Gastroesophageal sphincter (tissue), 4 donors: ENCODE results near the gene SOX15. TPM values are rescaled to one million over a fixed set of nuclear protein-coding genes. Genes with fewer than 3 reads are reported as not detected.

ENCODE experiments used
- ATAC-seq: fragments of 150-250 bp; one replicate; pipeline ENCODE4 v1.9.1; 2016; ENCODE audit warnings: mild to moderate bottlenecking, moderate library complexity
- H3K27ac ChIP-seq, 4 donors: fragments of 200-600 bp; sonication (generic) in 3 of 4; 1 replicate in 3 of 4; 2 replicates in 1 of 4; pipeline ENCODE4 v1.5.1; 2016 to 2019
- H3K27me3 ChIP-seq: fragments of 200-600 bp; sonication (generic); one replicate; pipeline ENCODE4 v1.5.1; 2019
- H3K36me3 ChIP-seq, 2 donors: fragments of 200-600 bp; sonication (generic); one replicate each; pipeline ENCODE4 v1.5.1; 2019; ENCODE audit warnings: control low read depth in 1 of 2
- H3K4me1 ChIP-seq, 3 donors: fragments of 200-600 bp; sonication (generic); 1 replicate in 2 of 3; 2 replicates in 1 of 3; pipeline ENCODE4 v1.5.1; 2016 to 2019; ENCODE audit warnings: control low read depth in 2 of 3
- H3K4me3 ChIP-seq, 2 donors: fragments of 200-600 bp; sonication (generic); one replicate each; pipeline ENCODE4 v1.5.1; 2019; ENCODE audit warnings: mild to moderate bottlenecking in 1 of 2, moderate library complexity in 1 of 2
- H3K9me3 ChIP-seq, 3 donors: fragments of 200-600 bp; sonication (generic); one replicate each; pipeline ENCODE4 v1.5.1; 2017 to 2019; ENCODE audit warnings: control low read depth in 2 of 3
- EP300 ChIP-seq: sonication (generic); formaldehyde crosslinking; IDR thresholded peaks from one replicate; pipeline ENCODE4 v1.6.1; 2017; ENCODE audit warnings: antibody characterized with exemption, mild to moderate bottlenecking
- POLR2A ChIP-seq, 2 donors: fragments of 450-650 bp; IDR thresholded peaks; one replicate each; pipeline ENCODE4 v1.6.1; 2017; ENCODE audit warnings: antibody characterized with exemption in 2 of 2, mild to moderate bottlenecking in 2 of 2, moderate library complexity in 1 of 2
- POLR2AphosphoS5 ChIP-seq: sonication (generic); formaldehyde crosslinking; IDR thresholded peaks from one replicate; pipeline ENCODE4 v1.6.1; 2017; ENCODE audit warnings: antibody characterized with exemption
- WGBS, 2 donors: methylation state at CpG; one replicate each; pipeline ENCODE4 v1.1.5; 2018; ENCODE audit warnings: low coverage in 1 of 2; 5-methylcytosine and 5-hydroxymethylcytosine counted together
- total RNA-seq, 4 donors: library from RNA; depleted of rRNA; stranded (reverse); fragments of >200 nt; gene quantifications; one replicate each; pipeline ENCODE4 v1.1.0, GENCODE V29; 2016
- TF ChIP-seq, protein P1 (sequence below), 4 experiments: fragments of 200-600 bp in 2 of 4; fragments of 450-650 bp in 2 of 4; sonication (generic) in 1 of 4; IDR thresholded peaks; one replicate each; pipeline ENCODE4 v1.5.1; 2017 to 2019; ENCODE audit warnings: antibody characterized with exemption in 4 of 4, mild to moderate bottlenecking in 2 of 4, moderate library complexity in 2 of 4

Gene SOX15
- total RNA-seq, 4 donors from 2014 or later = 5.1 to 9.0 (median 5.9) TPM

GRCh38 chr17:7582396-7583252 lies 7.3 kb downstream of the SOX15 start:
- H3K36me3 ChIP-seq = peaks cover 0 to 34% of the 10 kb centered on the region in 2 donors
- H3K27me3 ChIP-seq = no peaks in the 10 kb centered on the region
- TF ChIP-seq, protein P1, sequence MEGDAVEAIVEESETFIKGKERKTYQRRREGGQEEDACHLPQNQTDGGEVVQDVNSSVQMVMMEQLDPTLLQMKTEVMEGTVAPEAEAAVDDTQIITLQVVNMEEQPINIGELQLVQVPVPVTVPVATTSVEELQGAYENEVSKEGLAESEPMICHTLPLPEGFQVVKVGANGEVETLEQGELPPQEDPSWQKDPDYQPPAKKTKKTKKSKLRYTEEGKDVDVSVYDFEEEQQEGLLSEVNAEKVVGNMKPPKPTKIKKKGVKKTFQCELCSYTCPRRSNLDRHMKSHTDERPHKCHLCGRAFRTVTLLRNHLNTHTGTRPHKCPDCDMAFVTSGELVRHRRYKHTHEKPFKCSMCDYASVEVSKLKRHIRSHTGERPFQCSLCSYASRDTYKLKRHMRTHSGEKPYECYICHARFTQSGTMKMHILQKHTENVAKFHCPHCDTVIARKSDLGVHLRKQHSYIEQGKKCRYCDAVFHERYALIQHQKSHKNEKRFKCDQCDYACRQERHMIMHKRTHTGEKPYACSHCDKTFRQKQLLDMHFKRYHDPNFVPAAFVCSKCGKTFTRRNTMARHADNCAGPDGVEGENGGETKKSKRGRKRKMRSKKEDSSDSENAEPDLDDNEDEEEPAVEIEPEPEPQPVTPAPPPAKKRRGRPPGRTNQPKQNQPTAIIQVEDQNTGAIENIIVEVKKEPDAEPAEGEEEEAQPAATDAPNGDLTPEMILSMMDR (IDR thresholded peaks at IDR 0.05) = peak in 1 of 4 experiments; percentile 2
- TF ChIP-seq EP300 = no peak
- TF ChIP-seq POLR2A (IDR thresholded peaks at IDR 0.05) = no peak
- H3K4me1 ChIP-seq = peaks cover 2 to 88% (median 36%) of the 10 kb centered on the region in 3 donors
- H3K27ac ChIP-seq = peak overlapping the region; percentile 57 to 95 (median 93)
- no peaks in the 10 kb centered on the region for H3K9me3 ChIP-seq
- no peak for ATAC-seq
- peak overlapping the region; percentile 8 to 64 for H3K4me3 ChIP-seq
- no CpG with 5 or more reads among the region's 36 CpGs for WGBS, 2 donors

DNA sequence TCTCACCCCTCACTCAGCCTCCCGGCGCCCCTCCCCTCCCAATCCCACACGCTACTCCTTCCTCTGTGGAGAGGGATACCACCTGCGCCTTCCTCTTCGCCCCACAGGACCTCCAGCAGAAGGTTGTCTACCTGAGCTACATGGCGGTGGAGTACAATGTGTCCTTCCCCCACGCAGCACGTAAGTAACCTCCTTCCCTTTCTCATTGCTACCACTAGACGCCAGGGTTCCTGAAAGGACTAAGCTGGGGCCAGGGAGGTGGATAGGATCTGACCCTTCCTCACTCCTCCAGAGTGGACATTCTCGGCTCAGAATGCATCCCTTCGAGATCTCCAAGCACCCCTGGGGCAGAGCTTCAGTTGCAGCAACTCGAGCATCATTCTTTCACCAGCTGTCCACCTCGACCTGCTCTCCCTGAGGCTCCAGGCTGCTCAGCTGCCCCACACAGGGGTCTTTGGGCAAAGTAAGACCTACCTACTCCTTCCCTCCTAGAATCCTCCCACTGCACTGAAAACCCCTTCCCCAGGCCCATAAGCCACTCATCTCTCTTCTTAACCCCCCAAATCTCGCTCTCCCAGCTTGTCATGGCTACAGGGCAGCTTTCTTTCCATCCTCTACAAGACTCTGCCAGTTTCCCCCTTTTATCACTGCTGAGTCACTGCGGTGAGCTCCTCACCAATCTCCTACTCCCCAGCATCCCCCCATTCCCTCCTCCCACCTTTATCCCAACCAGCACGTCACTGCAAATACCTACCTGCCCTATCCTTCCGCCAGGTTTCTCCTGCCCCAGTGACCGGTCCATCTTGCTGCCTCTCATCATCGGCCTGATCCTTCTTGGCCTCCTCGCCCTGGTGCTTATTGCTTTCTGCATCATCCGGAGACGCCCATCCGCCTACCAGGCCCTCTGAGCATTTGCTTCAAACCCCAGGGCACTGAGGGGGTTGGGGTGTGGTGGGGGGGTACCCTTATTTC lies 9.0 kb downstream of the SOX15 start:
- TF ChIP-seq, protein P1 (IDR thresholded peaks at IDR 0.05) = no peak
- no peak for TF ChIP-seq POLR2A (IDR thresholded peaks at IDR 0.05)
- TF ChIP-seq POLR2AphosphoS5 = no peak
- TF ChIP-seq EP300 = no peak
- Histone ChIP-seq H3K36me3 (peaks cover 0 to 34% of the 10 kb centered on the region in 2 donors), H3K27me3 (no peaks in the 10 kb centered on the region), H3K9me3 (no peaks in the 10 kb centered on the region), H3K4me3 (peak overlapping the region in 1 of 2 donors; percentile 64), H3K27ac (peak overlapping the region in 3 of 4 donors; percentile 92 to 95 (median 94)), H3K4me1 (peaks cover 2 to 92% (median 32%) of the 10 kb centered on the region in 3 donors)
- ATAC-seq = no peak
- 71 to 76% methylated on average over 15 to 16 of the region's 23 CpGs for WGBS, 2 donors

DNA sequence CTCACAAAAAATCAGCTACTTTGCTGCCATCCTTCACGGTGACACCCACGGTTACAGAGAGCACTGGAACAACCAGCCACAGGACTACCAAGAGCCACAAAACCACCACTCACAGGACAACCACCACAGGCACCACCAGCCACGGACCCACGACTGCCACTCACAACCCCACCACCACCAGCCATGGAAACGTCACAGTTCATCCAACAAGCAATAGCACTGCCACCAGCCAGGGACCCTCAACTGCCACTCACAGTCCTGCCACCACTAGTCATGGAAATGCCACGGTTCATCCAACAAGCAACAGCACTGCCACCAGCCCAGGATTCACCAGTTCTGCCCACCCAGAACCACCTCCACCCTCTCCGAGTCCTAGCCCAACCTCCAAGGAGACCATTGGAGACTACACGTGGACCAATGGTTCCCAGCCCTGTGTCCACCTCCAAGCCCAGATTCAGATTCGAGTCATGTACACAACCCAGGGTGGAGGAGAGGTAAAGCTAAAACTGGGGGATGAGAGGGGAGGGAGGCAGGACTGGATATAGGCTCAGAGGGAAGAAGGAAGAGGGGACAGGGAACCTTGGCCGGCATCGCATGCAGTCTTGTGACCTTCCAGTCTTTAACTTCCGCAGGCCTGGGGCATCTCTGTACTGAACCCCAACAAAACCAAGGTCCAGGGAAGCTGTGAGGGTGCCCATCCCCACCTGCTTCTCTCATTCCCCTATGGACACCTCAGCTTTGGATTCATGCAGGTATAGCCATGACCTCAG lies 9.9 kb downstream of the SOX15 start:
- no peaks in the 10 kb centered on the region for H3K9me3 ChIP-seq
- H3K27me3 ChIP-seq = no peaks in the 10 kb centered on the region
- ATAC-seq = no peak
- peaks cover 2 to 92% (median 39%) of the 10 kb centered on the region in 3 donors for H3K4me1 ChIP-seq
- peaks cover 0 to 41% of the 10 kb centered on the region in 2 donors for H3K36me3 ChIP-seq
- H3K27ac ChIP-seq = peak overlapping the region; percentile 26 to 94 (median 84)
- 76 to 91% methylated on average over 4 to 6 of the region's 12 CpGs for WGBS, 2 donors
- TF ChIP-seq POLR2A (IDR thresholded peaks at IDR 0.05) = no peak
- TF ChIP-seq, protein P1 (IDR thresholded peaks at IDR 0.05) = no peak
- TF ChIP-seq POLR2AphosphoS5 = no peak
- TF ChIP-seq EP300 = no peak
- H3K4me3 ChIP-seq = peak overlapping the region in 1 of 2 donors; percentile 64

DNA sequence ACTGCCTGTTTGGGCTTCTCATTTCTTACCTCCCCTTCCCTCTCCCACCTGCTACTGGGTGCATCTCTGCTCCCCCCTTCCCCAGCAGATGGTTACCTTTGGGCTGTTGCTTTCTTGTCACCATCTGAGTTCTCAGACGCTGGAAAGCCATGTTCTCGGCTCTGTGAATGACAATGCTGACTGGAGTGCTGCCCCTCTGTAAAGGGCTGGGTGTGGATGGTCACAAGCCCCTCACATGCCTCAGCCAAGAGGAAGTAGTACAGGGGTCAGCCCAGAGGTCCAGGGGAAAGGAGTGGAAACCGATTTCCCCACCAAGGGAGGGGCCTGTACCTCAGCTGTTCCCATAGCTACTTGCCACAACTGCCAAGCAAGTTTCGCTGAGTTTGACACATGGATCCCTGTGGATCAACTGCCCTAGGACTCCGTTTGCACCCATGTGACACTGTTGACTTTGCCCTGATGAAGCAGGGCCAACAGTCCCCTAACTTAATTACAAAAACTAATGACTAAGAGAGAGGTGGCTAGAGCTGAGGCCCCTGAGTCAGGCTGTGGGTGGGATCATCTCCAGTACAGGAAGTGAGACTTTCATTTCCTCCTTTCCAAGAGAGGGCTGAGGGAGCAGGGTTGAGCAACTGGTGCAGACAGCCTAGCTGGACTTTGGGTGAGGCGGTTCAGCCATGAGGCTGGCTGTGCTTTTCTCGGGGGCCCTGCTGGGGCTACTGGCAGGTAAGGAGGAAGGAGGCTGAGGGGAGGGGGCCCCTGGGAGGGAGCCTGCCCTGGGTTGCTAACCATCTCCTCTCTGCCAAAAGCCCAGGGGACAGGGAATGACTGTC lies 10.7 kb downstream of the SOX15 start, which contains the start of gene CD68:
Gene CD68, plus strand, starts transcription at position 638 of the 833 bp plus-strand sequence. Its CDS starts 40 bp downstream, at position 678.
- Histone ChIP-seq H3K4me1 (peaks cover 2 to 92% (median 39%) of the 10 kb centered on the region in 3 donors), H3K27ac (peak within 1 kb of the TSS; percentile 26 to 94 (median 84)), H3K27me3 (no peaks in the 10 kb centered on the region), H3K4me3 (peak within 1 kb of the TSS in 1 of 2 donors; percentile 64), H3K36me3 (peaks cover 0 to 49% of the 10 kb centered on the region in 2 donors), H3K9me3 (no peaks in the 10 kb centered on the region)
- 0% methylated on average over 1 of the region's 7 CpGs; no CpG with 5 or more reads in 1 of the 2 donors for WGBS, 2 donors
- TF ChIP-seq, protein P1 (IDR thresholded peaks at IDR 0.05) = no peak
- TF ChIP-seq POLR2AphosphoS5 = peak; percentile 89
- TF ChIP-seq EP300 = no peak
- TF ChIP-seq POLR2A (IDR thresholded peaks at IDR 0.05) = peak; percentile 49 to 53
- peak; percentile 65 for ATAC-seq
